OCI-LY1 (cell line): Measurements from ENCODE around the gene CCSAP.
"Not testable (repeated sequence)": the region's sequence is repeated elsewhere in the genome, so short reads cannot be mapped to it uniquely, and the experiment has no call there.

Source experiments
- H2AFZ ChIP-seq: fragments of 200-600 bp; sonication (generic), shearing (Covaris generic); 2 replicates; pipeline ENCODE4 v1.6.0; 2014; ENCODE audit warnings: antibody characterized with exemption, mild to moderate bottlenecking, low read length
- H3F3A ChIP-seq: fragments of 200-600 bp; sonication (generic), shearing (Covaris generic); 2 replicates; pipeline ENCODE4 v1.6.0; 2014; ENCODE audit warnings: mild to moderate bottlenecking, antibody characterized with exemption, low read length, moderate library complexity; ENCODE audit not compliant: insufficient read depth
- H3K27ac ChIP-seq: fragments of 200-600 bp; sonication (generic); 2 replicates; pipeline ENCODE4 v1.5.1; 2014; ENCODE audit warnings: low read length, mixed run types, mild to moderate bottlenecking, low read depth; ENCODE audit not compliant: poor library complexity, severe bottlenecking
- H3K27me3 ChIP-seq: fragments of 200-600 bp; sonication (generic); 2 replicates; pipeline ENCODE4 v1.6.0; 2014; ENCODE audit warnings: antibody characterized with exemption, mild to moderate bottlenecking, low read length, moderate library complexity; ENCODE audit not compliant: insufficient read depth
- H3K36me3 ChIP-seq: fragments of 200-600 bp; sonication (generic); 2 replicates; pipeline ENCODE4 v1.6.1; 2014; ENCODE audit warnings: mild to moderate bottlenecking, antibody characterized with exemption, low read length, moderate library complexity, mixed read lengths; ENCODE audit not compliant: insufficient read depth
- H3K4me1 ChIP-seq: fragments of 200-600 bp; sonication (generic); 2 replicates; pipeline ENCODE4 v1.5.1; 2014; ENCODE audit warnings: mild to moderate bottlenecking, low read length, moderate library complexity; ENCODE audit not compliant: insufficient read depth, severe bottlenecking
- H3K4me2 ChIP-seq: fragments of 200-600 bp; sonication (generic), shearing (Covaris generic); 2 replicates; pipeline ENCODE4 v1.6.1; 2014; ENCODE audit warnings: low read length
- H3K4me3 ChIP-seq: fragments of 200-600 bp; sonication (generic); 2 replicates; pipeline ENCODE4 v1.5.1; 2014; ENCODE audit warnings: low read length, low read depth, mild to moderate bottlenecking, mixed read lengths; ENCODE audit not compliant: poor library complexity, severe bottlenecking
- H3K79me2 ChIP-seq: fragments of 200-600 bp; shearing (Covaris generic); 2 replicates; pipeline ENCODE4 v1.6.1; 2016; ENCODE audit warnings: mixed run types, low read length, mixed read lengths; ENCODE audit not compliant: insufficient read depth
- H3K9ac ChIP-seq: fragments of 200-600 bp; sonication (generic), shearing (Covaris generic); 2 replicates; pipeline ENCODE4 v1.6.1; 2014; ENCODE audit warnings: mild to moderate bottlenecking, low read length, mixed read lengths
- H3K9me2 ChIP-seq: fragments of 200-600 bp; sonication (generic), shearing (Covaris generic); 2 replicates; pipeline ENCODE4 v1.6.1; 2014; ENCODE audit warnings: low read depth, mild to moderate bottlenecking, low read length, mixed read lengths
- H3K9me3 ChIP-seq: fragments of 200-600 bp; shearing (Covaris generic); 2 replicates; pipeline ENCODE4 v1.6.1; 2014; ENCODE audit warnings: low read length, mixed read lengths
- H4K20me1 ChIP-seq: fragments of 200-600 bp; sonication (generic), shearing (Covaris generic); 2 replicates; pipeline ENCODE4 v1.6.0; 2016; ENCODE audit warnings: mild to moderate bottlenecking, low read length; ENCODE audit not compliant: insufficient read depth
- EZH2 ChIP-seq: fragments of 200-600 bp; sonication (generic), shearing (Covaris generic); IDR thresholded peaks from 2 replicates; pipeline ENCODE4 v1.8.0; 2017; ENCODE audit warnings: borderline replicate concordance, mixed run types, mild to moderate bottlenecking, antibody characterized with exemption, low read length, moderate library complexity, mixed read lengths
- TF ChIP-seq, protein P1 (sequence below): fragments of 200-600 bp; sonication (generic), shearing (Covaris generic); IDR thresholded peaks from 2 replicates; pipeline ENCODE4 v1.5.1; 2017; ENCODE audit warnings: mild to moderate bottlenecking, antibody characterized with exemption, low read length, moderate library complexity, mixed read lengths

Gene CCSAP

DNA sequence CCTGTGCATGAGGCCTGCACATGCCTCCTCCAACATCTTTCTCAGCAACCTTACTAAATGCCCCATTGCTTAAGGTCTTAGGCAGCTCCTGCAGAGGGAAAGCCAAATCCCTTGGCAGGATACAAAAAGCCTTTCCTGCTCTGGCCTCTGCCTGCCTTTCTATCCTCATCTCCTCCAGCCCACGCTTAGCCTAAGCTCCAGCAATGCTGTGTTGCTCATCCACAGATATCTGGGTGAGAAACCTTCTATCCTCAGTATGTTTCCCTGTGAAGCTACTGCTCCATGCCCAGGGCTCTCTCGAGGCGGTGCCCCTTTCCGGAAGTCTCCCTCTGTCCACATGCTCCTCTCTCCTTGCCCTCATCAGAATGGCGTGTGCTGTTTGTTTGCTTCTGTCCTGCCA is 37.0 kb upstream of the CCSAP start:
- TF ChIP-seq EZH2, result no peak
- TF ChIP-seq, protein P1, sequence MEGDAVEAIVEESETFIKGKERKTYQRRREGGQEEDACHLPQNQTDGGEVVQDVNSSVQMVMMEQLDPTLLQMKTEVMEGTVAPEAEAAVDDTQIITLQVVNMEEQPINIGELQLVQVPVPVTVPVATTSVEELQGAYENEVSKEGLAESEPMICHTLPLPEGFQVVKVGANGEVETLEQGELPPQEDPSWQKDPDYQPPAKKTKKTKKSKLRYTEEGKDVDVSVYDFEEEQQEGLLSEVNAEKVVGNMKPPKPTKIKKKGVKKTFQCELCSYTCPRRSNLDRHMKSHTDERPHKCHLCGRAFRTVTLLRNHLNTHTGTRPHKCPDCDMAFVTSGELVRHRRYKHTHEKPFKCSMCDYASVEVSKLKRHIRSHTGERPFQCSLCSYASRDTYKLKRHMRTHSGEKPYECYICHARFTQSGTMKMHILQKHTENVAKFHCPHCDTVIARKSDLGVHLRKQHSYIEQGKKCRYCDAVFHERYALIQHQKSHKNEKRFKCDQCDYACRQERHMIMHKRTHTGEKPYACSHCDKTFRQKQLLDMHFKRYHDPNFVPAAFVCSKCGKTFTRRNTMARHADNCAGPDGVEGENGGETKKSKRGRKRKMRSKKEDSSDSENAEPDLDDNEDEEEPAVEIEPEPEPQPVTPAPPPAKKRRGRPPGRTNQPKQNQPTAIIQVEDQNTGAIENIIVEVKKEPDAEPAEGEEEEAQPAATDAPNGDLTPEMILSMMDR, result no peak
- H3K36me3 ChIP-seq, result no peaks in the 10 kb centered on the region
- no peak overlapping the region for H3K27ac ChIP-seq
- H3K79me2 ChIP-seq, result no peaks in the 10 kb centered on the region
- no peaks in the 10 kb centered on the region for H3K9me2 ChIP-seq
- no peaks in the 10 kb centered on the region for H4K20me1 ChIP-seq
- H3K4me2 ChIP-seq, result no peak overlapping the region
- 0 out of 2 replicates have a peak, but pooled peaks cover 4% of the 10 kb centered on the region for H3K27me3 ChIP-seq
- no peaks in the 10 kb centered on the region for H3K9me3 ChIP-seq
- no peak overlapping the region for H3K9ac ChIP-seq
- no peaks in the 10 kb centered on the region for H3K4me1 ChIP-seq
- no peaks in the 10 kb centered on the region for H3F3A ChIP-seq
- no peak overlapping the region for H3K4me3 ChIP-seq
- H2AFZ ChIP-seq, result no peak overlapping the region

DNA sequence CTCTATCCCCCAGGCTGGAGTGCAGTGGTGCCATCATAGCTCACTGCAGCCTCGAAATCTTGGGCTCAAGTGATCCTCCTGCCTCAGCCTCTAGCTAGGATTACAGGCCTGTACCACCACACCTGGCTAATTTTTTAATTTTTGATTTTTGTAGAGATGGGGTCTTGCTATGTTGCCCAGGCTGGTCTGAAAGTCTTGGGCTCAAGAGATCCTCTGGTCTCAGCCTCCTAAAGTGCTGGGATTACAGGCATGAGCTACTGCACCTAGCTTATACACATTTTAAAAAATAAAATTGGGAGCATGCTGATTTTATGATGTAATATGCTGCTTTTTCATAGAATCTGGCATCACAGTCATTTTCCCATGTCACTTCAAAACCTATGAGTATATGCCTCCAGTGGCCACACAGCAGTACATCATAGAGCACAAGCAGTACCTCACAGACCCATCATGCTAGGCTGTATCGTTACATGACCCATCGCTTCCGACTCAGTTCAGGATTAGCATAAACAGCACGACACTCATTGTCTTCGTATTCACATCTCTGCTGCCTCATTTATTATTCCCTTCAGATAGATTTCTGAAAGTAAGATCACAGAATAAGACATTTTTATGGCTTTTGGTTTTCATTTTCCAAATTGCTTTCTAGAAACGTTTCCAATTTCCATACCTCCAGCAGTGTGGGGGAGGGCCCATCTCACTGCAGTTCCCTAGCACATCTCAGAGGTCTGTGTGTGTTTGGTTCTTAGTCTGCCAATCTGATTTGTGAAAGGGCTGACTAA is 35.9 kb upstream of the CCSAP start:
- H3K79me2 ChIP-seq, result no peaks in the 10 kb centered on the region
- no peaks in the 10 kb centered on the region for H3K36me3 ChIP-seq
- H3K9me2 ChIP-seq, result no peaks in the 10 kb centered on the region
- no peaks in the 10 kb centered on the region for H3K9me3 ChIP-seq
- 0 out of 2 replicates have a peak, but pooled peaks cover 4% of the 10 kb centered on the region for H3K27me3 ChIP-seq
- H3K4me3 ChIP-seq, result no peak overlapping the region
- H3K27ac ChIP-seq, result no peak overlapping the region
- H3K4me1 ChIP-seq, result no peaks in the 10 kb centered on the region
- H3F3A ChIP-seq, result no peaks in the 10 kb centered on the region
- no peak overlapping the region for H3K9ac ChIP-seq
- H4K20me1 ChIP-seq, result no peaks in the 10 kb centered on the region
- no peak overlapping the region for H3K4me2 ChIP-seq
- TF ChIP-seq, protein P1, result no peak
- no peak for TF ChIP-seq EZH2
- H2AFZ ChIP-seq, result no peak overlapping the region

GRCh38 chr1:229378035-229378434 is 35.2 kb upstream of the CCSAP start:
- H3K4me2 ChIP-seq, result not testable (repeated sequence)

DNA sequence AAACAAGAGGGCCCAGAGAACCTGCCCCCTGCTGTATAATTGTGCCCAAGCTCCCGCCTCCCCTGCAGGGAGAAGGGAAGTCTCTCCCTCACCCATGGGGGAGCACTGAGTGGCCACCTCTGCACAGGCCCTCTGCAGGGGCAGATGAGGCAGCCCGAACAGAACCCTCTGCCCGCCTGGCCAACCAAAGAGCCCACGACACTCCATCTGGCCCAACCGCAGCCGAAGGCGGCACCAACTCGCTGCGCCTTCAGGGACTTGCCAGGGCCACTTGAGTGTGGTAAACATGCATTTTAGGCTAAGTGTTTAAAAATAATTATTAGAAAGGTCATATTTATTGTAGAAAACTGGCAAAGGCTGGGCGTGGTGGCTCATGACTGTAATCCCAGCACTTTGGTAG is 34.6 kb upstream of the CCSAP start:
- H3K4me3 ChIP-seq, result no peak overlapping the region
- H3K36me3 ChIP-seq, result no peaks in the 10 kb centered on the region
- H3K27ac ChIP-seq, result no peak overlapping the region
- no peaks in the 10 kb centered on the region for H3F3A ChIP-seq
- no peaks in the 10 kb centered on the region for H3K9me3 ChIP-seq
- no peaks in the 10 kb centered on the region for H4K20me1 ChIP-seq
- TF ChIP-seq EZH2, result no peak
- TF ChIP-seq, protein P1, result no peak
- H2AFZ ChIP-seq, result no peak overlapping the region
- no peak overlapping the region for H3K4me2 ChIP-seq
- no peaks in the 10 kb centered on the region for H3K79me2 ChIP-seq
- H3K9me2 ChIP-seq, result no peaks in the 10 kb centered on the region
- H3K4me1 ChIP-seq, result no peaks in the 10 kb centered on the region
- 0 out of 2 replicates have a peak, but pooled peaks cover 10% of the 10 kb centered on the region for H3K27me3 ChIP-seq
- no peak overlapping the region for H3K9ac ChIP-seq

More at GRCh38 chr1:229378035-229378434, 35.2 kb upstream of the CCSAP start:
- H3K4me3 ChIP-seq, H3K9me2 ChIP-seq, H3K79me2 ChIP-seq, H3K36me3 ChIP-seq, H2AFZ ChIP-seq, H3K9me3 ChIP-seq, H4K20me1 ChIP-seq, H3K4me1 ChIP-seq, H3K27ac ChIP-seq, H3F3A ChIP-seq, H3K9ac ChIP-seq, H3K27me3 ChIP-seq: not testable (repeated sequence)
